Measurements from ENCODE around the gene FBXO47.
A peak's percentile ranks its signal among the peaks of the same experiment; 100 is the strongest.
"Not testable (repeated sequence)": the region's sequence is repeated elsewhere in the genome, so short reads cannot be mapped to it uniquely, and the experiment has no call there.

Gene FBXO47

DNA sequence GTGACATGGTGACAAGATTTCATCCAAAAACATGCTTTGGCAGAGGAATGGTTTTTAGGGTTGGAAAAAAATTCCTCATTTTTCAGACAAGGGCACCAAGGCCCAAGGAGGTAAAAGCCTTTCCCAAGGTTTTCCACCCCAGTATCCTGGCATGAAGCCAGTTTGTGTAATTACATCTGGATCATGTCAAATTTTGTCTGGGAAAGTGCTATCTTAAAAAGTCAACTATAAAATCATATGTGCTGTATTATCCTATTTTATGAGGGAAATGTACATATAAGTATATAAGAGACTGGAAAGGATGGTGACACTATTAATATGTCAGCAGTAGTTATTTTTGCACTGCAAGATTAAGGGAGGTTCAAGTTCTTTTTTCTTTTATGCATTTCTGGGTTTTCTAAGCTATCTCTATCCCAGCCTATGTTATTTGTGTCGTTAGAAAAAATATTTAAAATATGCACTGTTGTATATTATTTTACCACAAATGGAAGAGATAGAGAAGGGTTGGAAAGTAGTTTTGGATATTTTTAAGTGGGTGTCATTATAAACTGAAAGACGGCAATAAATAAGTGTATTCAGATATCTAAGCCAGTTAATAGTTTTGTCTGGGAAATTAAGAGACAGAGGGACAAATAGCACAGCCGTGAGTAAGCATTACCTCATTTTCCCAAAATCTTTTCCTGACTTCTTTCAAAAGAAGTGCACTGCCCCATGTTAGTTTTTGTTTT lies 13.5 kb upstream of the FBXO47 start:
- DNase-seq: no peak

GRCh38 chr17:38978180-38978579 lies 11.0 kb upstream of the FBXO47 start:
- DNase-seq: no peak

DNA sequence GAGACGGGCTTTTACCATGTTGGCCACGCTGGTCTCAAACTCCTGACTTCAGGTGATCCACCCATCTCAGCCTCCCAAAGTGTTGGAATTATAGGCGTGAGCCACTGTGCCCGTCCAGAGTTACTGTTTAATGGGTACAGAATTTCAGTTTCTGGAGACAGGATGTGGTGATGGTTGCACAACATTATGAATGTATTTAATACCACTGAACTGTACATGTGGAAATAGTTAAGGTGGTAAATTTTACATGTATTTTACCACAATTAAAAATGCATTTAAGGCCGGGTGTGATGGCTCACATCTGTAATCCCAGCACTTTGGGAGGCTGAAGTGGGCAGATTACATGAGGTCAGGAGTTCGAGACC lies 9.0 kb upstream of the FBXO47 start:
- DNase-seq: not testable (repeated sequence)

DNA sequence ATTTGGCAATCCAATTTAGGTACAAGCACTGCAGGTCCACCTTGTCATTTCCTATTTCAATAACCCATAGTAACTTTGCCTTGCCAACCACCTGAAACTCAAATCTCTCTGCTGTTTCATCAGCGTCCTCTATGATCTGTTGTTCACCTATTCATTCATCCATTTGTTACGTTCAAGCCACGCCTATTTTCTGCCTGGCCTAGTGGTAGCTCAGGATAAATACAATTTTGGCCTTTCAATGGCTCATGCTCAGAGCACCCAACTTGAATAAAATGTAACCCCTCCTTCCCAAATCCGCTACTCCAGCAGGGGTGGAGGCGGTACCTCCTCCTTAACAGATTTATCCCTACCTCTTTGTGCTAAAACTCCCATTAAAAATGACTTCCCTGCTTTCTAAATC lies 3.6 kb upstream of the FBXO47 start:
- no peak for DNase-seq

GRCh38 chr17:38970128-38970527 lies 2.9 kb upstream of the FBXO47 start:
- no peak for DNase-seq

DNA sequence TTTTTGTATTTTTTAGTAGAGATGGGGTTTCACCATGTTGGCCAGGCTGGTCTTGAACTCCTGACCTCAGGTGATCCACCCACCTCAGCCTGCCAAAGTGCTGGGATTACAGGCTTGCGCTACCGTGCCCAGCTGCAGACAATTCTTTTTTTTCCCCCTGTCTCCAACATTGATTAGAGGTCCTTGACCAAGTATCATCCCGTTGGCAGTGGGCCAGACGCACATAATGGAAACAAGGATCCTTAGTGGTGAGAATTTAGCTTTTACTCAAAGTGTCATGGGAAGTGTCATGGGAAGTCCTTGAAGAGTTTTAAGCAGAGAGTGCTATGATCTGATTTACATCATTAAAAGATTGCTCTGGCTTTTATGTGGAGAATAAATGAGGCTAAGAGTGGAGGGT lies 2.1 kb upstream of the FBXO47 start:
- DNase-seq: no peak

GRCh38 chr17:38961413-38961812 lies 5.8 kb downstream of the FBXO47 start:
- no peak for DNase-seq

GRCh38 chr17:38960402-38960801 lies 6.8 kb downstream of the FBXO47 start:
- no peak for DNase-seq

GRCh38 chr17:38959508-38959907 lies 7.7 kb downstream of the FBXO47 start:
- no peak for DNase-seq

DNA sequence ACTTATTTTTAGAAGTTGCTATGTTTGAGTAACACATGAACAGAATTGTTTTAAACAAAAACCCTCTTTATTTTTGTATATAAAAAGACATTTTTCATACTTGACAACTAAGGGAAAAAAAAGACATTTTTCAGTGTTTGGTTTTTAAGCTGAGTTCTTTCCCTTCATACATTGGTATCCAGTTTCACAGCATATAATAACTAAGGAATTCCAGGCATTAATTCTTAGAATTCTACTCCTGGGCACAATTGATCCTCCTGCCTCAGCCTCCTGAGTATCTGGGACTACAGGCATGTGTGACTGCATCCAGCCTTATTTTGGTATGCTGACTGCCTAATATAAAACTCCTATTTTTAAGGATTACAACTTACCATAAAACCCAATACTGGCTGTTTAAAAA lies 8.4 kb downstream of the FBXO47 start:
- DNase-seq: no peak

DNA sequence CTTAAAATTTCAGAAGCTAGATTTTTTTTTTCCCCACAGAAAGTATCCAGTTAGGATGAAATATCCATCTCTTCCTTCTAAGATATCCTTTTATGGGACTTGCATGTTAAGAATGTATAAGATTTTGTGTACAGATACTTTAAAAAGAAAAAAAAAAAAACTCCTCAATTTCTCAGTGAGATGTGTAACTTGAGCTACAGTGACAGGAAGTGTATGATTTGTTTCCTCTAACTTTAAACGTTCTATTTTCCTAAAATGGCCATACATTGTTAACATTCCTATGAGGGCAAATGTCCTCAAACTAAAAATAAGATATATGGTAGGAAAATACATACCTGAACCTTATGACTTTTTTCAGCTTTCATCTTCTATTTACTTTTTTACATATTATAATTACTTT lies 8.9 kb downstream of the FBXO47 start:
- DNase-seq: no peak

- DNase-seq: not testable (repeated sequence)
Observed at GRCh38 chr17:38953800-38954199, 13.4 kb downstream of the FBXO47 start.

DNA sequence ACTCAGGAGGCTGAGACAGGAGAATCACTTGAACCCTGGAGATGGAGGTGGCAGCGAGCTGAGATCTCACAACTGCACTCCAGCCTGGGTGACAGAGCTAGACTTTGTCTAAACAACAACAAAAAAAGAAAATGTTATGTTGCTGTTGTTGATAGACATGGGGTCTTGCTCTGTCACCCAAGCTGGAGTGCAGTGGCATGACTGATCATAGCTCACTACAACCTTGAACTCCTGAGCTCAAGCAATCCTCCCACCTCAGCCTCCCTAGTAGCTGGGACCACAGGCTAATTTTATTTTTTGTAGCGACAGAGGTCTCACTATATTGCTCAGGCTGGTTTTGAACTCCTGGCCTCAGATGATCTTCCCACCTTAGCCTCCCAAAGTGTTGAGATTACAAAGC lies 20.0 kb downstream of the FBXO47 start:
- no peak for DNase-seq

- DNase-seq: no peak
Observed at GRCh38 chr17:38943607-38944006, 23.6 kb downstream of the FBXO47 start.

GRCh38 chr17:38942696-38943334 lies 24.4 kb downstream of the FBXO47 start:
- DNase-seq: no peak

DNA sequence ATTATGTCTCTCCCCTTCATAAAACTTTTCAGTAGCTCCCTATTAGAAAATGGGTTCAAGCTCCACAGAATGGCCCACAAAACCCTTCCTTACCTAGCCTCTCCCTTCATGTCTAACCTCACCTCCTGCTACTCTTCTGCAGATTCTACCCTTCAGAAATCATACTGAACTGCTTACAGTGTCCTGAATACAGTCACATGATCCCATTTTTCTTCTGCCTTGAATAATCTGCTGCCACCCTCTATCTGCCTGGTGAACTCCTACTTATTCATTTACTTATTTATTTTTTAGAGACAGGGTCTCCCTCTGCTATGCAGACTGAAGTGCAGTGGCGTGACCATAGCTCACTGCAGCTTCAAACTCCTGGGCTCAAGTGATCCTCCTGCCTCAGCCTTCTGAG lies 26.8 kb downstream of the FBXO47 start:
- DNase-seq: no peak

DNA sequence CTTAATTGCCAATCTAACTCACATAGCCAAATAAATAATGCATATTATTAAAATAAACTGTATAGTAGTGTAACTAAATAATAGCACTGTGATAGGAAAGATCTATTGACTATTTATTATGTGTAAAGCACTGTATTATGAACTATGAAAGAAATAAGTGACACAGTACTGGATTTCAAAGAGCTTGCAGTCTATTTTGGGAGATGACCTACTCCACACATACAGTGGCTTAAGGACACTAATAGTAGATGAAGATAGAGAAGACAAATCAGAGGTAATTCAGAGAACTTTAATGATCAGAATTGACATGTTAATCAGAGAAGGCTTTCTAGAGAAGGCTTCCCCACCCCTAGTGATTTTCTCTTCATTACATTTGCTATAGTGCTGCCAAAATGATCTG lies 27.2 kb downstream of the FBXO47 start:
- DNase-seq: no peak

GRCh38 chr17:38933962-38934361 lies 33.2 kb downstream of the FBXO47 start:
- not testable (repeated sequence) for DNase-seq

GRCh38 chr17:38930782-38931181 lies 36.4 kb downstream of the FBXO47 start:
- not testable (repeated sequence) for DNase-seq

DNA sequence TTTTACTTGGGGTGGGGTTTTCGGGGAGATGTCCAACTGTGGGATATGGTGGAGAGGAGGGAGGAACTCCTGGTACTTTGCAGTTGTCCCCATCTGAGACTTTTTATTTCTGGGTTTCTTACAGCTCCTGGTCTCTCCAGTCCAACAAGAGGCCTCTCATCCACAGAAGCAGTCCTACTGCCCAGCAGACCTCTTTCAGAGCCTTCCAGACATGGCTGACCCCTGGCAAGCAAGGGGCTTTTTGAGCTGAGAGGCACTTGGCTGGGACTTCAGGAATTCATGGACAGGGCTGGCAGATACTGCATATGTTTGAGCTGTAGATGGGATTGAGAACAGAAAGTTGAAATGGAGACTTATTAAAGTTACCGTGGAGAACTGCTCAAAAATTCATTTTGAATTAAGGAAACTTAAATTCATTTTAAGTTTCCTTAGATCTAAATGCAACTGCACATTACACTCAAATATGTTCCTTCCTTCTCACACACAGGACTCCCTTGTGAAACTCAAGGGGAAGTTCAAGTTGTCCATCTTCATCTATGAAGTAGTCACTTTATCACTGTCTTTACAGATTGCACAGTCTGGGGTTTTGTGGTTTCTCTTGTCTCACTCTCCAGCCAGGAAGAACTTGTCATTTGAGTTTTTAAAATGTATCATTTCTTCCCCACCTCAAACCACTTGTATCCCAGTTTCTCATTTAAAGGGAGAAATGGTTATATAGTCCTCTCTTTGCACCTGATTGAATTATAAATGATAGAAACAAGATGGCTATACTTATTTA lies 40.7 kb downstream of the FBXO47 start:
- peak in 1 of 2 donors; percentile 91 for DNase-seq

DNA sequence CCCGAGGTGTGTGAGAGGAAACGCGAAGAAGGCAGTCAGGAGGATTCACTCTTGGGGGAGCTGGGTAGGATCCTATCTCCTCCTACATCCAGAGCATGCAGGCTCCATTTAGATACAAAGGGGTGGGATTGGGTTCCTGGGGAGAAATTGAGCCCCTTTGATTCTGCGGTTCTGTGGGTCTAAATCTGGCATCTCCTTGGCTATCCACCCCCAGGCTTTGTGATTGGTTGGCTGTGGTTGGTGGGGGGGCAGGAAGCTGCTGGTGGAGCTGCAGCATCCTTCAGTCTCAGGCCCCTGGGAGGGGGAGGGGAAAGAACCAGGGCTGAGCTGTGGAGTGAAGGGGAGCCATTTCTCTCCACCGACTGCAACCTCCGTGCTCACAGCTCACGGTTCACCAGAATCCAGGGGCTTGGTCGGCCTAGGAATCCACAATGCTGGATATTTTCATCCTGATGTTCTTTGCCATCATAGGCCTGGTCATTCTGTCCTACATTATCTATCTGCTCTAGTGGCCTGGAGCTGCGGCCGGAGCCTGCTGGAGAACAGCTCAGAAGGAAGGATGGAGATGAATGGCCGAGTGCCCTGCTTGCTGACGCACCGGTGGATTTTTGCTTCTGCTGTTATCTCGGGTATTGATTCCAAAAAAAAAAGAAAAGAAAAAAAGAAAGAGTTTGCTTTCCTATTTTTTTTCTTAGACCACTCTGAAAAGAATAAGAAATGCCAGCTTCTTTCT lies 41.8 kb downstream of the FBXO47 start, which contains the start of gene LASP1NB:
Gene LASP1NB (plus strand): TSS at position 352 of the 733 bp plus-strand sequence.
- DNase-seq: no peak

GRCh38 chr17:38922538-38923297 lies 44.5 kb downstream of the FBXO47 start:
- DNase-seq: no peak
